Activated T-cell treated with anti-CD3 and anti-CD28 coated beads for 24 hours (primary cell): Measurements from ENCODE around the gene ELAVL3.
"Not testable (repeated sequence)": the region's sequence is repeated elsewhere in the genome, so short reads cannot be mapped to it uniquely, and the experiment has no call there.

ENCODE experiments used
- DNase-seq: peaks from one replicate; pipeline ENCODE4 v3.0.0-alpha.2; 2020; ENCODE audit warnings: low read depth

Gene ELAVL3

GRCh38 chr19:11458912-11459311 is 21.9 kb downstream of the ELAVL3 start:
- not testable (repeated sequence) for DNase-seq

GRCh38 chr19:11458236-11458900 is 22.5 kb downstream of the ELAVL3 start:
- no peak for DNase-seq

GRCh38 chr19:11457831-11458230 is 23.0 kb downstream of the ELAVL3 start:
- no peak for DNase-seq

GRCh38 chr19:11457115-11457514 is 23.7 kb downstream of the ELAVL3 start:
- DNase-seq, result no peak

GRCh38 chr19:11456659-11457058 is 24.2 kb downstream of the ELAVL3 start:
- DNase-seq, result no peak

- DNase-seq, result not testable (repeated sequence)
Measured at GRCh38 chr19:11455233-11455554, 25.7 kb downstream of the ELAVL3 start.

GRCh38 chr19:11453468-11454341 is 27.1 kb downstream of the ELAVL3 start:
- no peak for DNase-seq

- DNase-seq, result no peak
Measured at GRCh38 chr19:11452620-11453310, 28.1 kb downstream of the ELAVL3 start.

GRCh38 chr19:11451871-11452619 is 28.8 kb downstream of the ELAVL3 start:
- DNase-seq, result no peak

- DNase-seq, result no peak
Measured at GRCh38 chr19:11451327-11451870, 29.4 kb downstream of the ELAVL3 start.

- no peak for DNase-seq
Measured at GRCh38 chr19:11450570-11451326, 30.1 kb downstream of the ELAVL3 start.

GRCh38 chr19:11448923-11449554 is 31.8 kb downstream of the ELAVL3 start:
- no peak for DNase-seq

- no peak for DNase-seq
Measured at GRCh38 chr19:11448410-11448809, 32.4 kb downstream of the ELAVL3 start.

GRCh38 chr19:11447347-11448262 is 33.2 kb downstream of the ELAVL3 start:
- no peak for DNase-seq

GRCh38 chr19:11446652-11447301 is 34.1 kb downstream of the ELAVL3 start:
- no peak for DNase-seq

GRCh38 chr19:11446271-11446651 is 34.6 kb downstream of the ELAVL3 start:
- DNase-seq, result no peak

- no peak for DNase-seq
Measured at GRCh38 chr19:11445141-11445540, 35.7 kb downstream of the ELAVL3 start.

GRCh38 chr19:11444059-11444458 is 36.8 kb downstream of the ELAVL3 start:
- no peak for DNase-seq

- no peak for DNase-seq
Measured at GRCh38 chr19:11437955-11438354, 42.9 kb downstream of the ELAVL3 start.
